Activated CD4-positive, alpha-beta T cell treated with anti-CD3 and anti-CD28 coated beads for 4 hours (primary cell): ENCODE results near the gene C3orf18.

Experiments
- DNase-seq, 2 donors: peaks; one replicate each; pipeline ENCODE4 v3.0.0-alpha.2; 2020

C3orf18 gene

GRCh38 chr3:50567386-50568167 is at the start of gene C3orf18:
Gene C3orf18 (minus strand): TSS chr3:50567747. CDS start chr3:50565699, 2,048 bp downstream.
- DNase-seq, result peak; percentile 93 to 94

DNA sequence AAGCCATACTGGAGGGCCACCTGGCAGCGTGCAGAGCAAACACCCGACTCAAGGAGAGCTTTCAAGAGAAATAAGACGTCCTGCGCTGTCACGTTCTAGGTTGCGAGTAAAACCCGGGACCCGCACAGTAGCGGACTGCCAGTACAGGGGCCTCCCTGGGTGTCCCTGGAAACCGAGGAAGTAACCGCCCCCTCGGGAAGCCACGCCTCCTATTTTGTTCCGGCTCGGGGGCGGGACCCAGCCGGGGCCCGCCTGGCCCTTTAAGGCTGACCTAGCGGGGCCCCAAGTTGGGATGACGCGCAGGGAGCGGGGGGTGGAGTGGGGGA is 49.2 kb upstream of the C3orf18 start:
- peak; percentile 93 to 95 for DNase-seq

DNA sequence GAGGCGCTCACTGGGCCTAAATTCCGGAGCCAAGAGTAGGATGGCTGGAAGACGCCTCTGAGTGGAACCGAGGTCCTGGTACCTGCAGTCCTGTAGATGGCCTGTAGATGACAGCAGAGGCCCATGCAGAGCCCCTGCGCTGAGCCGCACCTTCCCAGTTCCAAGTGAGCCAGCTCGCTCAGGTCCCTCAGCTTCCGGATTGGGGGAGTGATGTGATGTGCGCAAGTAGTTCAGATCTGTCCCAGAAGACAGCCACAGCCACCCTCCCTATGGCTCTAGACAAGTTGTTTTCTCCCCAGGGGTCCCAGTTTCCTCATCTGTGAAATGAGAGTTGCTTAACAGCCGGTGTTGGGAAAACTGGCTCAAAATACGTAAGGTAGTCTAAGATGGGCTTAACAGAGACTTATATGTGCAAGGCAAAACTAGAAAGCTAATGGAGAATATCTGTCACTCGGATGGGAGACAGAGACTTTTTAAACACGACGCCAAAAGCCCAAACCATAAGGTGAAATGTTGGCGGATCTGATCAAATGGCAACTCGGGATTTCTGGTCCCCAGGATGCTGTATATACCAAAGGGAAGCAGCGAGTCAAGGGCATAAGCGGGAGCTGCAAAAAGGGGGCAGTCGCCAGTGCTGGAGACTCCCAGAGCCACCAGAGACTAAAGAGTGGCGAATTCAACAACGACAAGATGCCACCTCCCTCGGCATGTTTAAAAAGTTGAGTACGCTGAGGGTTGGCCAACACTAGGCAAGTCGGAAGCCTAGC is 48.6 kb upstream of the C3orf18 start:
- peak; percentile 83 for DNase-seq

DNA sequence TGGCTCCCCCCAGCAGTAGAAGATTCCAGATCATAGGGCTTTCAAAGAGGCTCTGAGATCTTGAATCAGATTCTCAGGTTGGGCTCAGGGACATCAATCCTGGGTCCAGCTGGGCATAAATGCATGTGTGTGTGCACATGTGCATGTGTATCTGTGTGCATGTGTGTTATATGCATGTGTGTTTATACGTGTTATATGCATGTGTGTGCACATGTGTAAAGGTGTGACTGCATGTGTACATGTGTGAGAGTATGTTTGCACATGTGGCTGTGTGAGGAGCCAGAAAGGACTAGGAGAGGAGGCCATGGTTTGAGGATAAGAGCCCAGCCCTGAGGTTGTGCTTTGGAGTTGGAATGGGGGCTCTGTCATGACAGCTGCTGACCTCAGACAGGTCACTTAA is 47.6 kb upstream of the C3orf18 start:
- DNase-seq, result no peak

- DNase-seq, result peak in 1 of 2 donors; percentile 23
Measured at GRCh38 chr3:50612970-50613846, 45.7 kb upstream of the C3orf18 start.

GRCh38 chr3:50612234-50612882 is 44.8 kb upstream of the C3orf18 start:
- DNase-seq, result peak; percentile 38 to 41

DNA sequence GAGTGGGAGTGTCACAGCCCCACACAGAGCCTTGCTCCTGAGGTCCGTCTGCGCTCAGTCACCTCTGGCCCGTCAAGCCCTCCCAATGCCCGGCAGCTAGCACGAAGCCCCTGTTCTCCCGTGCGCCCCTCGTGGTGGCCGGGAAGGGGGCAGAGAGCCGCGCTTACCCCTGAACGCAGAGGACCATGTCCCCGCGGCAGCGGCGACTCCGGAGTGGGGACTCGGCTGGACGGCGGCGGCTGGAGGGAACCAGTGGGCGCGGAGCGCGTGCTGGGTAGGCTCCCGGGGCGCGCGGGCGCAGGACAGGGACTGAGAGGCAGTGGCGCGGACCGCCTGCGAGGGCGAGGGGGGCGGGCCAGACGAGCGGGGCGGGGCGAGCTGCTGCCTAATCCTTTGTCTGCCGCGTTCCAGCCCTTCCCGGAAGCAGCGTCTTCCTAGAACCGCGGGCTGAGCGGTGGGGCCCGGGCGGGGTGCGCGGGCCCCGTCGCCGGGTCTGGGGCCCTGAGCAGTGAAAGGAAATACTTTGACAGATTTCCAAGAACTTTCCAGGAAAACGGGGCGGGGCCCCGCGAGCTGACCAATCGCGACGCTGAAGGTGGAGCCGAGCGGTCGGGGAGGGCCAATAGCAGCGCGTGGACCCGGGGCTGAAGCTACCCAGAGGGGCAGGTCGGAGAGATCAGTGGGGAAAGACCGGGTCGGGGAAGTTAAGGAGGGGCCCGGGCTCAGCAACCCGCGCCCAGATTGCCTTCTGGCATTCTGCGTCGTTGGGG is 44.1 kb upstream of the C3orf18 start, which contains the start of gene CISH:
CISH (minus strand) TSS at position 311 of the 770 bp plus-strand sequence; CDS start at position 187, 124 bp downstream.
- DNase-seq, result peak; percentile 98

GRCh38 chr3:50610992-50611463 is 43.5 kb upstream of the C3orf18 start:
- DNase-seq, result no peak

DNA sequence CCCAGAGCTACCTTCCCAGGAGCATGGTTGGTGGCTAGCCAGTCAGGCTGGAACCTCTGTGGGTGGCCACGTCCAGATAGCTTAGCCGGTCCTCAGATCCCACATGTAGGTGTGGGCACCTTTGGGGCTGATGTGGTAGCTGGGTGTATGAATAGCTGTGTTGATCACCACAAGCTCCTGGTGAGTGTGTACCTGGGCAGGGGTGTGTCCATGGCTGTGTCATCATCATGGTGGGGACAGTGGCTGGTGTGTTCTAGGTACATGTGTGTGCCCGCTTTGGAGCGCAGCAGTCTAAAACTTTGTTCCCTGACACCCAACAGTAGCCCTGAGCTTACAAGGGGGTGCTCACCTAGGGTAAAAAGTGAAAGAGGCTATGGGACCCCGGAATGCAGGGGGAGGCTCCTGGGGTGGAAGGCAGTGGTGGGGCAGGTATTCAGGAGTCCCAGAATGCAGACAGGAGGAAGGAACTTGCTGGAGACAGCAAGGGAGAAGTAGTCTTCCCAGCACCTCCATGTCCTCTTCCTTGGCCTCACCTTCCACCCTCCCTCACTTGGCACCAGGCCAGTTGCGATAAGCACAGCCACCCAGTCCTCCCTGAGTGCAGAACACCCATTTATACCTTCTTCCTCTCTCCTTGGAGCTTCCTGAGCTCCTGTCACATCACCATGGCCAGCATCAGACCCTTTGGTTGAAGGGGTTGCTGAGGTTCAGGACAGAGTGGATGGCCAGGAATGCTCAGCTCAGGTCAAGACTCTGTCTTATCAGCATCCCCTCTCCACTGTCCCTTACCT is 42.8 kb upstream of the C3orf18 start:
- peak; percentile 52 to 64 for DNase-seq

- DNase-seq, result no peak
Measured at GRCh38 chr3:50609763-50610085, 42.2 kb upstream of the C3orf18 start.

DNA sequence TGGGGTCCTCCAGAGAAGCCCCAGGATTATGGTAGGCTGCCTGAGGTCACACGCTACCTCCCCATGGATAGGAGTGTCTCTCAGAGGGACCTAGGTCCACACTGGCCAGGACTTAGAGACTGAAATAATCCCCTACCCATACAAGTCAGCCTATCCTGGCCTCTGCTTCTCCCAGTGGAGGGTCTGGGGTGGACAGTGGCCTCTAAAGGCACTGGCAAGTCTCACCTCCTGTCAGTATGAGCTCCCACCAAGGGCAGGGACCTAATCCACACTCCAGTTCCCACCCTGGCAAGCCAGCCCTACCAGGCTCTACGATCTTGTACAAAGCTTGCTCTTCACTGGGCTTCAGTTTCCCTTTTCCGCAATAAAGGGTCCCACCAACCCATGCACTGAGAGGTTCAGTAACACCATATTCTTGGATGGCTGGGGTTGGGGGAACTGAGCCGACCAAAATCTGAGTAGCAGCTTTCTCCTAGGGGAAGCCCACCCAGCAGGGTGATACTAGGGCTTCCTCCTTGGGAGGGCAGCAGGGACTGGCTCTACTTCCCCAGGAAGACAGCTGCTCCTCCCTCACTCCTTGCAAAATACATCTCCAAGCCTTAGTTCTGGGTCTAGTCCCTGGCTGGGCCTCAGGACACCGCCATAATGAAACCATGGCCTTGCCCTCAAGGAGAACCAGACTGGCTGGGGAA is 41.7 kb upstream of the C3orf18 start:
- DNase-seq, result no peak

- no peak for DNase-seq
Measured at GRCh38 chr3:50608278-50608677, 40.7 kb upstream of the C3orf18 start.

DNA sequence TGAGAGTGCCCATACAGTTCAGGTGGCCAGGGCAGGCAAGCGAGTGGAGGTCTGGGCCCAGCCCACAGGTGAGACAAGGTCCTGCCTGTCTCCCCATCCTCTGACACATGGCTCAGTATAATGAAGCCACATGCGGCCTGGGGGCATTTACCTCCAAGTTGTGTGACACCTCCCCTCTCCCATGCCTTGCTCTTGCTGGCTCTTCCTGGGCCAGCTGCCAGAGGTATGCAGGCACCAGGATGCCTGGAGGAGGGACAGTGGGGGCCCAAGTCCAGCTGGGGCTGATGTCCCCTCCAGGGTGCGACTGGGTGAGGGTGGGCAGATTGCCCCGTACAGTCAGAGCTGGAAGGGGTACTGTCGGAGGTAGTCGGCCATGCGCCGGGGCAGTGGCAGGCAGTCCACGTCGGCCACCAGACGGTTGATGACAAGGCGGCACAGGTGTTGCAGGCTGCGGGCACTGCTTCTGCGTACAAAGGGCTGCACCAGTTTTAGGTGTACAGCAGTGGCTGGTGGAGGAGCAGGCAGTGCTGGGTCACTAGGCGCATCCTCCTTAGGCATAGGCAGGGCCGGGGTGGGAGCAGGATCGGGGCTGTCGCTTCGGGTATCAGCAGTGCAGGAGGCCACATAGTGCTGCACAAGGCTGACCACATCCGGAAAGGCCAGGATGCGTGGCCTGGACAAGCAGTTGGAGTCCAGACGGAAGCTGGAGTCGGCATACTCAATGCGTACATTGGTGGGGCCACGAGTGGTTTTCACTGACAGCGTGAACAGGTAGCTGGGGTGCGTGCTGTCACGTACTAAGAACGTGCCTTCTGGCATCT is 39.9 kb upstream of the C3orf18 start:
- peak; percentile 18 to 21 for DNase-seq

- DNase-seq, result peak in 1 of 2 donors; percentile 35
Measured at GRCh38 chr3:50606596-50606995, 39.0 kb upstream of the C3orf18 start.

- DNase-seq, result peak; percentile 24 to 30
Measured at GRCh38 chr3:50605901-50606326, 38.4 kb upstream of the C3orf18 start.

GRCh38 chr3:50604628-50605588 is 37.4 kb upstream of the C3orf18 start:
- DNase-seq, result no peak

- DNase-seq, result no peak
Measured at GRCh38 chr3:50604110-50604621, 36.6 kb upstream of the C3orf18 start.
